Panc1 (cell line): Measurements from ENCODE around the gene CUL7. TPM values are rescaled to one million over a fixed set of nuclear protein-coding genes. Genes with fewer than 3 reads are reported as not detected.

Source experiments
- ATAC-seq: fragments of 200-7000 bp; cut with Tn5 transposase; 2 replicates; pipeline ENCODE4 v1.9.1; 2020; ENCODE audit warnings: mild to moderate bottlenecking, moderate library complexity
- BruUV-seq: library from RNA; stranded (reverse); fragments of 400-500 nt; replicated peaks from 2 replicates; lab custom pipeline; 2021; lab: Mats Ljungman, UMichigan
- CTCF ChIA-PET: fragments of 300-600 bp; sonication (Branson Sonifier 250); formaldehyde crosslinking; loops from one replicate; lab custom pipeline; 2022; ENCODE audit warnings: antibody characterized with exemption; lab: Charles Lee
- POLR2A ChIA-PET: fragments of 300-600 bp; sonication (Branson Sonifier 250); formaldehyde crosslinking; loops from one replicate; lab custom pipeline; 2022; ENCODE audit warnings: antibody characterized with exemption; lab: Charles Lee
- DNase-seq: peaks from one replicate; pipeline ENCODE4 v3.0.0-alpha.2; 2010; ENCODE audit warnings: low read depth, low spot score
- H3K27ac ChIP-seq: 2 replicates; pipeline ENCODE4 v1.5.1; 2011; ENCODE audit warnings: mild to moderate bottlenecking, low read length, inconsistent platforms
- H3K27me3 ChIP-seq: fragments of 200-500 bp; sonication (Bioruptor generic); 2 replicates; pipeline ENCODE4 v1.6.0; 2014; ENCODE audit warnings: low read length, inconsistent platforms; ENCODE audit not compliant: control insufficient read depth, insufficient read depth
- H3K36me3 ChIP-seq: fragments of 200-500 bp; sonication (Bioruptor generic); 2 replicates; pipeline ENCODE4 v1.5.1; 2014; ENCODE audit warnings: inconsistent platforms, mild to moderate bottlenecking, low read length, moderate library complexity; ENCODE audit not compliant: control insufficient read depth, insufficient read depth
- H3K4me1 ChIP-seq: 2 replicates; pipeline ENCODE4 v1.5.1; 2011; ENCODE audit warnings: inconsistent platforms, mild to moderate bottlenecking, low read length, moderate library complexity; ENCODE audit not compliant: control insufficient read depth, insufficient read depth
- H3K4me3 ChIP-seq, 2 experiments: 2 replicates each; pipeline ENCODE4 v1.5.1; 2011 to 2012; ENCODE audit warnings: low read depth in 2 of 2, low read length in 2 of 2, mild to moderate bottlenecking in 2 of 2, inconsistent platforms in 1 of 2, moderate library complexity in 1 of 2
- H3K9me3 ChIP-seq: fragments of 200-500 bp; sonication (Bioruptor generic); 2 replicates; pipeline ENCODE4 v1.5.1; 2014; ENCODE audit warnings: low read depth, mild to moderate bottlenecking, inconsistent platforms, low read length, moderate library complexity; ENCODE audit not compliant: control insufficient read depth, insufficient read depth
- POLR2AphosphoS5 ChIP-seq: IDR thresholded peaks from 2 replicates; pipeline ENCODE4 v1.6.1; 2012; ENCODE audit warnings: mild to moderate bottlenecking, low read depth, low read length, moderate library complexity
- SIN3A ChIP-seq: IDR thresholded peaks from 2 replicates; pipeline ENCODE4 v1.6.1; 2012; ENCODE audit warnings: low read depth, mild to moderate bottlenecking, low read length, moderate library complexity, borderline replicate concordance; ENCODE audit not compliant: insufficient read depth
- TCF7L2 ChIP-seq: IDR thresholded peaks from 2 replicates; pipeline ENCODE4 v1.6.1; 2011; ENCODE audit warnings: mild to moderate bottlenecking, low read depth, low read length, inconsistent platforms
- in situ Hi-C: cut with HindIII; loops from 2 replicates; pipeline ENCODE4 v1.10.0; 2016; ENCODE audit warnings: low sequenced_read_pairs, low pct_unique_long_range_greater_than_20kb
- intact Hi-C: fragments of 100-400 bp; cut with micrococcal nuclease; formaldehyde crosslinking; loops from one replicate; pipeline ENCODE4 v1.10.0; 2022; ENCODE audit not compliant: unreplicated experiment
- total RNA-seq: library from RNA; stranded (reverse); gene quantifications from one replicate; pipeline ENCODE4 v1.2.1, GENCODE V29; 2021; ENCODE audit not compliant: unreplicated experiment
- TF ChIP-seq, protein P1 (sequence below): fragments of 450-650 bp; IDR thresholded peaks from 2 replicates; pipeline ENCODE4 v1.5.1; 2017; ENCODE audit warnings: mild to moderate bottlenecking
- TF ChIP-seq, protein P2 (sequence below), 2 experiments: IDR thresholded peaks; 2 replicates each; pipeline ENCODE4 v1.6.1; 2011 to 2012; ENCODE audit warnings: low read depth in 2 of 2, control low read depth in 1 of 2, low read length in 1 of 2, mild to moderate bottlenecking in 1 of 2, moderate library complexity in 1 of 2; ENCODE audit not compliant: insufficient read depth in 1 of 2

CUL7 gene
- total RNA-seq, 1 experiment from 2014 or later, result 32.1 TPM

DNA sequence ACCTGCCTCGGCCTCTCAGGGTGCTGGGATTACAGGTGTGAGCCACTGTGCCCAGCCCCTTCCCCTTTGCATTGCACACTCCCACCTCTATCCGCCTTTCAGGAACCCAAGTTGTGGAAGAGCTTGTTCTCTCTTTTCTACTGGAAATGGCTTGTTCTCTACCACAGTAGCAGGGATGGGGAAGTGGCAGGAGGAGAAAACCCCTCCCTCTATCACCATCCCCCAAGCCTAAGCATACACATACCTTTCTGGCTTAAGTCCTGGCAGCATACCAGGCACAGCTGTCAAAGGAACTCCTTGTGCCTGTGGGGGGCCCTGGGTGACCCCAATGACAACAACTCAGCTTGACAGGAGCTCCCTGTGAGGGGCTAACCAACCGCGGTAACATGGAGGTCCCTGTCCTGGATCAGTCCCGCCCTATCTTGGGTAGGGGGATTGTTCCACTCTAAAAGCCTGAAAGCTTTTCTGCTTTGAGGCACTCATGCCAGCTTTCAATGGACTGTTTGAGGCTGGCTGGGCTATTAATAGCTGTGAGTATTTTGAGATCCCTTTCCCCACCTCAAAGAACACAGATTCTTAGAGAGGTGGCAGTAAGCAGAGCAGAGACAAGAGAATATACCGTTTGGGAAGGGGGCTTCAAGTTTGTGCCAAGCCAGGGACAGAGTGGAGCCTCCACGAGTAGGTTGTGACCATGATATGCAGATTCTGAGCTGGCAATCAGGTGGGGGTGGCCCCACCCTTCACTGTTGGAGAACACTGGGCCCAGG, 37.3 kb downstream of the CUL7 start:
- H3K9me3 ChIP-seq, result no peaks in the 10 kb centered on the region
- ChIA-PET POLR2A (interaction anchor here (0.5 kb wide), 1 partner anchor 19 kb away, joined by 3 read pairs; no protein-coding TSS in a partner anchor), CTCF (no interaction called here)
- H3K4me3 ChIP-seq, result no peak overlapping the region
- no peaks in the 10 kb centered on the region for H3K27me3 ChIP-seq
- DNase-seq (no peak), ATAC-seq (no peak)
- TF ChIP-seq, protein P1, sequence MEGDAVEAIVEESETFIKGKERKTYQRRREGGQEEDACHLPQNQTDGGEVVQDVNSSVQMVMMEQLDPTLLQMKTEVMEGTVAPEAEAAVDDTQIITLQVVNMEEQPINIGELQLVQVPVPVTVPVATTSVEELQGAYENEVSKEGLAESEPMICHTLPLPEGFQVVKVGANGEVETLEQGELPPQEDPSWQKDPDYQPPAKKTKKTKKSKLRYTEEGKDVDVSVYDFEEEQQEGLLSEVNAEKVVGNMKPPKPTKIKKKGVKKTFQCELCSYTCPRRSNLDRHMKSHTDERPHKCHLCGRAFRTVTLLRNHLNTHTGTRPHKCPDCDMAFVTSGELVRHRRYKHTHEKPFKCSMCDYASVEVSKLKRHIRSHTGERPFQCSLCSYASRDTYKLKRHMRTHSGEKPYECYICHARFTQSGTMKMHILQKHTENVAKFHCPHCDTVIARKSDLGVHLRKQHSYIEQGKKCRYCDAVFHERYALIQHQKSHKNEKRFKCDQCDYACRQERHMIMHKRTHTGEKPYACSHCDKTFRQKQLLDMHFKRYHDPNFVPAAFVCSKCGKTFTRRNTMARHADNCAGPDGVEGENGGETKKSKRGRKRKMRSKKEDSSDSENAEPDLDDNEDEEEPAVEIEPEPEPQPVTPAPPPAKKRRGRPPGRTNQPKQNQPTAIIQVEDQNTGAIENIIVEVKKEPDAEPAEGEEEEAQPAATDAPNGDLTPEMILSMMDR, result no peak
- TF ChIP-seq, protein P2, sequence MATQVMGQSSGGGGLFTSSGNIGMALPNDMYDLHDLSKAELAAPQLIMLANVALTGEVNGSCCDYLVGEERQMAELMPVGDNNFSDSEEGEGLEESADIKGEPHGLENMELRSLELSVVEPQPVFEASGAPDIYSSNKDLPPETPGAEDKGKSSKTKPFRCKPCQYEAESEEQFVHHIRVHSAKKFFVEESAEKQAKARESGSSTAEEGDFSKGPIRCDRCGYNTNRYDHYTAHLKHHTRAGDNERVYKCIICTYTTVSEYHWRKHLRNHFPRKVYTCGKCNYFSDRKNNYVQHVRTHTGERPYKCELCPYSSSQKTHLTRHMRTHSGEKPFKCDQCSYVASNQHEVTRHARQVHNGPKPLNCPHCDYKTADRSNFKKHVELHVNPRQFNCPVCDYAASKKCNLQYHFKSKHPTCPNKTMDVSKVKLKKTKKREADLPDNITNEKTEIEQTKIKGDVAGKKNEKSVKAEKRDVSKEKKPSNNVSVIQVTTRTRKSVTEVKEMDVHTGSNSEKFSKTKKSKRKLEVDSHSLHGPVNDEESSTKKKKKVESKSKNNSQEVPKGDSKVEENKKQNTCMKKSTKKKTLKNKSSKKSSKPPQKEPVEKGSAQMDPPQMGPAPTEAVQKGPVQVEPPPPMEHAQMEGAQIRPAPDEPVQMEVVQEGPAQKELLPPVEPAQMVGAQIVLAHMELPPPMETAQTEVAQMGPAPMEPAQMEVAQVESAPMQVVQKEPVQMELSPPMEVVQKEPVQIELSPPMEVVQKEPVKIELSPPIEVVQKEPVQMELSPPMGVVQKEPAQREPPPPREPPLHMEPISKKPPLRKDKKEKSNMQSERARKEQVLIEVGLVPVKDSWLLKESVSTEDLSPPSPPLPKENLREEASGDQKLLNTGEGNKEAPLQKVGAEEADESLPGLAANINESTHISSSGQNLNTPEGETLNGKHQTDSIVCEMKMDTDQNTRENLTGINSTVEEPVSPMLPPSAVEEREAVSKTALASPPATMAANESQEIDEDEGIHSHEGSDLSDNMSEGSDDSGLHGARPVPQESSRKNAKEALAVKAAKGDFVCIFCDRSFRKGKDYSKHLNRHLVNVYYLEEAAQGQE (IDR thresholded peaks at IDR 0.05; ENCODE audit: insufficient read depth in 1 of 2, low read depth in 2 of 2, low read length in 1 of 2), result no peak
- TF ChIP-seq SIN3A, result no peak
- TF ChIP-seq TCF7L2, result no peak
- no peak for TF ChIP-seq POLR2AphosphoS5
- peaks cover 30% of the 10 kb centered on the region for H3K4me1 ChIP-seq
- H3K27ac ChIP-seq, result no peak overlapping the region
- intact Hi-C loops, result no loop called here
- in situ Hi-C loops, result no loop called here
- BruUV-seq, result TSS peak; percentile 22
- H3K36me3 ChIP-seq, result peaks cover 6% of the 10 kb centered on the region

DNA sequence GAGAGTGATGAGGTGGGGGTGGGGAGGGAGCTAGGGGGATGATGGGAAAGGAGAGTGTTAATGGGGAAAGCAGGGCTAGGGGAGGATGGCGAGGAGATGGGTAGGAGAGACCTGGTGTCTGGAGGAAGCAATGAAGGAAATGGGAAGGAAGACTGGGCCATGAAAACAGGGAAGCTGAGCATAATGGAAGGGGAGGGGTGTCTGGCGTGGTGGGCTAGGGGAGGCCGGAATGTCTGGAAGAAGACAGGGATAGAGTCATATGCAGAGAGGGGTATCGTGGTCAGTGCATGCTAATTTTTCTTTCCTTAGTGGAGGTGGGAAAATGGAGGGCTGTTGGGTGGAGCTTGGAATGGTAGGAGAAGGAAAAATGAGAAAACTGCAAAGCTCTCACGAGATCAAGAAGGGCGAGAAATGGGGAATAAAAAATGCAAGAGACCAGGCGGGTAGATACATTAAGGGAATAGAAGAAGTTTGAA, 39.2 kb downstream of the CUL7 start:
- Histone ChIP-seq H3K36me3 (peaks cover 17% of the 10 kb centered on the region), H3K4me1 (peaks cover 20% of the 10 kb centered on the region), H3K9me3 (no peaks in the 10 kb centered on the region), H3K27ac (peak overlapping the region; percentile 94), H3K4me3 (peak overlapping the region; percentile 87 to 95), H3K27me3 (no peaks in the 10 kb centered on the region)
- in situ Hi-C loops (no loop called here), intact Hi-C loops (loop anchor here (5.0 kb wide), 1 partner anchor 112 kb away; no protein-coding TSS in a partner anchor)
- TF ChIP-seq, protein P2 (IDR thresholded peaks at IDR 0.05; ENCODE audit: insufficient read depth in 1 of 2, low read depth in 2 of 2, low read length in 1 of 2), result no peak
- no peak for TF ChIP-seq POLR2AphosphoS5
- TF ChIP-seq TCF7L2, result no peak
- TF ChIP-seq, protein P1, result no peak
- no peak for TF ChIP-seq SIN3A
- ChIA-PET POLR2A (interaction anchor here (0.6 to 1.0 kb wide), 2 partner anchors 36 to 168 kb away, joined by 3 read pairs; partner anchors contain the start of gene CUL9), CTCF (interaction anchor here (1.0 kb wide), 1 partner anchor 113 kb away, joined by 3 read pairs; no protein-coding TSS in a partner anchor)
- ATAC-seq (no peak), DNase-seq (no peak)
- BruUV-seq, result TSS peak; percentile 86
